ENCODE measurements around the gene STAC3. TPM values are rescaled to one million over a fixed set of nuclear protein-coding genes. Genes with fewer than 3 reads are reported as not detected.
"Not testable (repeated sequence)": the region's sequence is repeated elsewhere in the genome, so short reads cannot be mapped to it uniquely, and the experiment has no call there.

The STAC3 gene
- total RNA-seq, 1 donor from 2014 or later, result 5.1 TPM

DNA sequence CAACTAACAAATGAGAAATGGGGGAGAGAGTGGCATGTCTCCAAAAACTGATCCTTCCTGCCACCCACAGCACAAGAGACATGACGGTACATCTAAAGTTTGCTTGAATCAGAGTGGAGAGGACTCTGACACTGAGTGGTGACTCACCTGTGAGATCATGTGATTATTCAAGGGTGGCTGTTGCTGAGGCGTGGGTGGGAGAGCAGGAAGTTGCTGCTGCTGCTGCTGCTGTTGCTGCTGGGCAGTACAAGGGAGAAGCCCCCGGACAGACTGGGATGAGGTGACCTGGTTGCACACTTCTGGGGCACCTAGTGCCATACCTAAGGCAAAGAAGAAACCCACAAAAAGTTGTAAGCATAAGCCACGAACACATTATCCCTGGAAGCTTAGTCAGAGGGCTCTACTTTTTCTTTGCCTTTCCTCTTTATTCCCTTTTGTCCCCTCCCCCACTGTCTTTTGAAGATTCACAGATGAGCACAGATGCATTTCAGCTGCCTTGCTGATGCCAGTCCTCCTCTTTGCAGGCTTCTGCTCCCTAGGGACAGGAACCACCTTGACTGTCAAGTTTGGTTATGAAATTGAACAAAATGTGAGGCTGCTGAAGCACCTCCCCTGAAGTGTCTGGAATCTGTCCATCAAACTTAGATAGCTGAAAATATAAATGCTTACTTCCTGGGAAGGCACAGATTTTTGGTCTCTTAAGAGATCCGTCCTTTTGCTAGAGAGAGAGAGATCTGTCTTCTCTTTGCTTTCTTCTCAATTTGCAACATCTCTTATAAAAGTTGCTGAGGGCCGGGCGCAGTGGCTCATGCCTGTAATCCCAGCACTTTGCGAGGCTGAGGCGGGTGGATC is 29.4 kb upstream of the STAC3 start:
- no peak for DNase-seq (ENCODE audit: low spot score)
- H3K27me3 Mint-ChIP-seq (ENCODE audit: insufficient read depth, low read depth), result no peaks in the 10 kb centered on the region
- TF ChIP-seq EZH2phosphoT487 (IDR thresholded peaks at IDR 0.05), result no peak
- no peak for TF ChIP-seq EZH2 (IDR thresholded peaks at IDR 0.05)
- TF ChIP-seq, protein P1, sequence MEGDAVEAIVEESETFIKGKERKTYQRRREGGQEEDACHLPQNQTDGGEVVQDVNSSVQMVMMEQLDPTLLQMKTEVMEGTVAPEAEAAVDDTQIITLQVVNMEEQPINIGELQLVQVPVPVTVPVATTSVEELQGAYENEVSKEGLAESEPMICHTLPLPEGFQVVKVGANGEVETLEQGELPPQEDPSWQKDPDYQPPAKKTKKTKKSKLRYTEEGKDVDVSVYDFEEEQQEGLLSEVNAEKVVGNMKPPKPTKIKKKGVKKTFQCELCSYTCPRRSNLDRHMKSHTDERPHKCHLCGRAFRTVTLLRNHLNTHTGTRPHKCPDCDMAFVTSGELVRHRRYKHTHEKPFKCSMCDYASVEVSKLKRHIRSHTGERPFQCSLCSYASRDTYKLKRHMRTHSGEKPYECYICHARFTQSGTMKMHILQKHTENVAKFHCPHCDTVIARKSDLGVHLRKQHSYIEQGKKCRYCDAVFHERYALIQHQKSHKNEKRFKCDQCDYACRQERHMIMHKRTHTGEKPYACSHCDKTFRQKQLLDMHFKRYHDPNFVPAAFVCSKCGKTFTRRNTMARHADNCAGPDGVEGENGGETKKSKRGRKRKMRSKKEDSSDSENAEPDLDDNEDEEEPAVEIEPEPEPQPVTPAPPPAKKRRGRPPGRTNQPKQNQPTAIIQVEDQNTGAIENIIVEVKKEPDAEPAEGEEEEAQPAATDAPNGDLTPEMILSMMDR (IDR thresholded peaks at IDR 0.05), result no peak

DNA sequence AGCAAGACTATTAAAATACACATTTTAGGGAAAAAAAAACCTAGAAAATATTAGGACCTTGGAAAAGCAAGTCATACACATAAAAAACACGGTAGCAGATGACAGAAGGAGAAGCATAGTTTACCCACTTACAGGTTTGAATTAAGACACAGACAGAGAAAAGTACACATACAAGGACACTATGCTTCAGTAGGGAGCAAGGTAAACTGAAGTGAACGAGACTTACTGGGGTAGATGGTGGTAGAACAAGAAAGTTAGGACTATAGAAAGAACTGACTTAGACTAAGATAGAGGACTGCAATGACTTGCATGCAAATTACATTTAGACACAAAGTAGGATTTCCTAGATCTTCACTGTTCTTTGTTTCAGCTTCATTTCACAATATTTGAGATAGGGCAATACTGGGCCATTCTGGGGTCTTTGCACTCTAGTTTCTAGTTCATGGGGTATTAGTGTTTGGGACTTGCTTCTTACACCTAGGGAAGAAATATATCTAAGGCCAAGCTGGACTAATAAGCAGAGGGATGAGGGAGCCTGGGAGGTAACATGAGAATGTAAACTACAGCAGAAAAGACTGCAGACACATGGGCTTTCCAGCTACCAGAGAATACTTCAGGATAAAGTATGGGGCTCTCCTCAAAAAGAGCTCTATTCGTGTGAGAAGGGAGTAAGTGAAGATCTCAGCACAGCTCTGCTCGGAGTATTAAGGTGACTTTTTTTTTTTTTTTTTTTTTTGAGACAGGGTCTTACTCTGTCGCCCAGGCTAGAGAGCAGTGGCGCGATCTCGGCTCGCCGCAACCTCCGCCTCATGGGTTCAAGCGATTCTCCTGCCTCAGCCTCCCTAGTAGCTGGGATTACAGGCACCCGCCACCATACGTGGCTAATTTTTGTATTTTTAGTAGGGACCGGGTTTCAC is 27.7 kb upstream of the STAC3 start:
- Mint-ChIP-seq H3K4me3 (no peak overlapping the region), H3K36me3 (peaks cover 40% of the 10 kb centered on the region), H3K27me3 (ENCODE audit: insufficient read depth, low read depth) (no peaks in the 10 kb centered on the region), H3K4me1 (peaks cover 15% of the 10 kb centered on the region), H3K27ac (no peak overlapping the region), H3K9me3 (no peaks in the 10 kb centered on the region)
- no peaks in the 10 kb centered on the region for H3K79me2 ChIP-seq (ENCODE audit: low read depth)
- H2AFZ ChIP-seq (replicated peaks), result no peak overlapping the region
- no peaks in the 10 kb centered on the region for H3K4me1 ChIP-seq
- H3K27ac ChIP-seq, result no peak overlapping the region
- H3K4me2 ChIP-seq, result no peak overlapping the region
- H4K20me1 ChIP-seq (ENCODE audit: low read depth), result no peaks in the 10 kb centered on the region
- no peaks in the 10 kb centered on the region for H3K36me3 ChIP-seq
- peaks cover 4% of the 10 kb centered on the region for H3F3A ChIP-seq (ENCODE audit: low read depth)
- no peak overlapping the region for H3K9ac ChIP-seq
- H3K9me3 ChIP-seq (ENCODE audit: low read depth), result no peaks in the 10 kb centered on the region
- no peak overlapping the region for H3K4me3 ChIP-seq
- DNase-seq (ENCODE audit: low spot score), result no peak
- H3K27me3 ChIP-seq, result no peaks in the 10 kb centered on the region
- no peak for TF ChIP-seq EZH2 (IDR thresholded peaks at IDR 0.05)
- no peak for TF ChIP-seq EZH2phosphoT487 (IDR thresholded peaks at IDR 0.05)
- TF ChIP-seq, protein P1 (IDR thresholded peaks at IDR 0.05), result no peak

More for the DNA sequence above, 29.4 kb upstream of the STAC3 start:
- no peaks in the 10 kb centered on the region for H3K9me3 Mint-ChIP-seq
- no peak overlapping the region for H3K4me3 Mint-ChIP-seq
- Histone ChIP-seq H3F3A (ENCODE audit: low read depth) (peaks cover 4% of the 10 kb centered on the region), H3K27ac (no peak overlapping the region), H3K36me3 (no peaks in the 10 kb centered on the region), H3K9ac (no peak overlapping the region), H3K4me2 (no peak overlapping the region), H3K79me2 (ENCODE audit: low read depth) (no peaks in the 10 kb centered on the region), H3K9me3 (ENCODE audit: low read depth) (no peaks in the 10 kb centered on the region), H2AFZ (replicated peaks) (no peak overlapping the region), H4K20me1 (ENCODE audit: low read depth) (no peaks in the 10 kb centered on the region), H3K4me1 (no peaks in the 10 kb centered on the region), H3K4me3 (no peak overlapping the region), H3K27me3 (no peaks in the 10 kb centered on the region)
- H3K36me3 Mint-ChIP-seq, result peaks cover 35% of the 10 kb centered on the region
- peaks cover 15% of the 10 kb centered on the region for H3K4me1 Mint-ChIP-seq
- peak overlapping the region; percentile 24 for H3K27ac Mint-ChIP-seq

DNA sequence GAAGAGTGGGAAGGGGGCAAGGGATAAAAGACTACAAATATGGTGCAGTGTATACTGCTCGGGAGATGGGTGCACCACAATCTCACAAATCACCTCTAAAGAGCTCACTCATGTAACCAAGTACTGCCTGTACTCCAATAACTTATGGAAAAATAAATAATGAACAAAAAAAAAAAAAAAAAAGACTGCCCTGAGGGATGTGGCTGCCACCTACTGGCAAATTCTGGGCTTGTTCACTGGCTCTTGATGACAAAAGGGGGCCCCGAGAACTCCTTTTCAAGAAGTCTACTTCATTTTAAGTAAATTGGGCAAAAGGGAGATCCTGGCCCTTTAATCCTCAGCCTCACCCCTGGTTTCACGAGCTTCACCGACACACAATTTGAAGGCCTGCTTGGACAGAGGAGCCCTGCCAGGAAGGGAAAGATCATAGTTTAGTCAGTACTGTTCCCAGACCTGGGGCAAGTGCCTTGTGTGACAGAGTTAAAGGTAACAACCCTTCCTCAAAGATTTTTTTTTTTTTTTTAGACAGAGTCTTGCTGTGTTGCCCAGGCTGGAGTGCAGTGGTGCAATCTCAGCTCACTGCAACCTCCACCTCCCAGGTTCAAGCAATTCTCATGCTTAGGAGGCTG is 26.1 kb upstream of the STAC3 start:
- H3K79me2 ChIP-seq (ENCODE audit: low read depth), result no peaks in the 10 kb centered on the region
- no peak overlapping the region for H3K27ac Mint-ChIP-seq

DNA sequence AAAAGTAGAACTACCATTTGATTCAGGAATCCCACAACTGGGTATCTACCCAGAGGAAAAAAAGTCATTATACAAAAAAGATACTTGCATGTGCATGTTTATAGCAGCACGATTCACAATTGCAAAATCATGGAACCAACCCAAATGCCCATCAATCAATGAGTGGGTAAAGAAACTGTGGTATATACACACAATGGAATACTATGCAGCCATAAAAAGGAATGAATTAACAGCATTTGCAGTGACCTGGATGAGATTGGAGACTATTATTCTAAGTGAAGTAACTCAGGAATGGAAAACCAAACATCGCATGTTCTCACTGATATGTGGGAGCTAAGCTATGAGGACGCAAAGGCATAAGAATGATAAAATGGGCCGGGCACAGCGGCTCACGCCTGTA is 25.2 kb upstream of the STAC3 start:
- not testable (repeated sequence) for DNase-seq (ENCODE audit: low spot score); H3K9me3 ChIP-seq (ENCODE audit: low read depth); H3K27ac ChIP-seq; H3K27me3 Mint-ChIP-seq (ENCODE audit: insufficient read depth, low read depth); H3K4me2 ChIP-seq; H3K27me3 ChIP-seq; H3K27ac Mint-ChIP-seq; H2AFZ ChIP-seq (replicated peaks); H3F3A ChIP-seq (ENCODE audit: low read depth); H3K4me3 ChIP-seq; H3K36me3 ChIP-seq; H3K4me1 ChIP-seq; H4K20me1 ChIP-seq (ENCODE audit: low read depth); H3K4me3 Mint-ChIP-seq; H3K9ac ChIP-seq; H3K9me3 Mint-ChIP-seq; H3K79me2 ChIP-seq (ENCODE audit: low read depth)
- peaks cover 17% of the 10 kb centered on the region for H3K4me1 Mint-ChIP-seq
- peaks cover 34% of the 10 kb centered on the region for H3K36me3 Mint-ChIP-seq

More for the DNA sequence above, 26.1 kb upstream of the STAC3 start:
- Histone ChIP-seq H3K4me1 (no peaks in the 10 kb centered on the region), H3F3A (ENCODE audit: low read depth) (peaks cover 4% of the 10 kb centered on the region), H4K20me1 (ENCODE audit: low read depth) (no peaks in the 10 kb centered on the region), H3K4me2 (no peak overlapping the region), H3K9ac (no peak overlapping the region), H3K27ac (no peak overlapping the region), H3K4me3 (no peak overlapping the region), H3K27me3 (no peaks in the 10 kb centered on the region), H2AFZ (replicated peaks) (no peak overlapping the region), H3K9me3 (ENCODE audit: low read depth) (no peaks in the 10 kb centered on the region), H3K36me3 (no peaks in the 10 kb centered on the region)
- peaks cover 18% of the 10 kb centered on the region for H3K4me1 Mint-ChIP-seq
- H3K36me3 Mint-ChIP-seq, result peaks cover 37% of the 10 kb centered on the region
- DNase-seq (ENCODE audit: low spot score), result peak; percentile 46
- no peak overlapping the region for H3K4me3 Mint-ChIP-seq
- H3K9me3 Mint-ChIP-seq, result no peaks in the 10 kb centered on the region
- no peaks in the 10 kb centered on the region for H3K27me3 Mint-ChIP-seq (ENCODE audit: insufficient read depth, low read depth)
- no peak for TF ChIP-seq EZH2phosphoT487 (IDR thresholded peaks at IDR 0.05)
- TF ChIP-seq, protein P1 (IDR thresholded peaks at IDR 0.05), result peak; percentile 55
- no peak for TF ChIP-seq EZH2 (IDR thresholded peaks at IDR 0.05)

Measured in neural progenitor cell (in vitro differentiated cells).